ENCODE data around the gene KIF13A.

The KIF13A gene

GRCh38 chr6:17927705-17928104 is 59.7 kb downstream of the KIF13A start:
- no peak overlapping the region for H3K27ac ChIP-seq (replicated peaks)
- no peaks in the 10 kb centered on the region for H3K27me3 ChIP-seq (ENCODE audit: insufficient read depth, poor library complexity, severe bottlenecking)
- no peak for DNase-seq (ENCODE audit: low read depth in 1 of 2, low spot score in 1 of 2)
- no peak overlapping the region for H3K4me3 ChIP-seq (replicated peaks; ENCODE audit: insufficient read depth, low read length)
- no peak for TF ChIP-seq CTCF (IDR thresholded peaks at IDR 0.05; ENCODE audit: insufficient read depth, low read length)
- TF ChIP-seq REST (IDR thresholded peaks at IDR 0.05; ENCODE audit: insufficient replicate concordance, low read depth): no peak
- TF ChIP-seq POLR2AphosphoS5 (IDR thresholded peaks at IDR 0.05; ENCODE audit: low read depth): no peak
- no peak for TF ChIP-seq SPI1 (IDR thresholded peaks at IDR 0.05; ENCODE audit: borderline replicate concordance, low read depth)
- no peak for TF ChIP-seq GABPA (IDR thresholded peaks at IDR 0.05; ENCODE audit: low read depth)

- DNase-seq (ENCODE audit: low read depth in 1 of 2, low spot score in 1 of 2): no peak
- H3K27me3 ChIP-seq (ENCODE audit: insufficient read depth, poor library complexity, severe bottlenecking): no peaks in the 10 kb centered on the region
- H3K4me3 ChIP-seq (replicated peaks; ENCODE audit: insufficient read depth, low read length): no peak overlapping the region
- no peak for TF ChIP-seq POLR2AphosphoS5 (IDR thresholded peaks at IDR 0.05; ENCODE audit: low read depth)
- TF ChIP-seq GABPA (IDR thresholded peaks at IDR 0.05; ENCODE audit: low read depth): no peak
- no peak for TF ChIP-seq SPI1 (IDR thresholded peaks at IDR 0.05; ENCODE audit: borderline replicate concordance, low read depth)
- TF ChIP-seq CTCF (IDR thresholded peaks at IDR 0.05; ENCODE audit: insufficient read depth, low read length): no peak
- TF ChIP-seq REST (IDR thresholded peaks at IDR 0.05; ENCODE audit: insufficient replicate concordance, low read depth): no peak
- H3K27ac ChIP-seq (replicated peaks): no peak overlapping the region
Measured at GRCh38 chr6:17923401-17923863, 64.0 kb downstream of the KIF13A start.

DNA sequence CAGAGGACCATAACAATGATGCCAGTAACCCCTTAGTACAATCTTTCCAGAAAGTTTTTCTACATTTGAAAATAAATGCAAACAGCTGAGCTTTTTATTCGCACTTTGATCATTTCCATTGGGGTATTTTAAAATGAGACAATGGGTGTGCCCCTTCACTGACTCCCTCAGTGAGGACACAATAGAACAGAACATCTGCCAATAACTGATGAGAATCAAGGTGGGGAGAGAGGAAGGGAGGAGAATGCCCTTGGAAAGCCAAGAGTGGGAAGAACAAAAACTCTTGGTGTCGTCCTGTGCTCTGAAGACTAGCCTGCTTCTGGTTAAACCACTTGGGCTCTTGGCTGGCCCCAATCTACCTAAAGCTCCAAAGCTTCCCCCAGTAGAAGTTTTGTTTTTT is 66.0 kb downstream of the KIF13A start:
- TF ChIP-seq SPI1 (IDR thresholded peaks at IDR 0.05; ENCODE audit: borderline replicate concordance, low read depth) (no peak), GABPA (IDR thresholded peaks at IDR 0.05; ENCODE audit: low read depth) (no peak), REST (IDR thresholded peaks at IDR 0.05; ENCODE audit: insufficient replicate concordance, low read depth) (no peak), POLR2AphosphoS5 (IDR thresholded peaks at IDR 0.05; ENCODE audit: low read depth) (no peak), CTCF (IDR thresholded peaks at IDR 0.05; ENCODE audit: insufficient read depth, low read length) (no peak)
- H3K4me3 ChIP-seq (replicated peaks; ENCODE audit: insufficient read depth, low read length): no peak overlapping the region

More for the DNA sequence above, 66.0 kb downstream of the KIF13A start:
- no peak for DNase-seq (ENCODE audit: low read depth in 1 of 2, low spot score in 1 of 2)
- Histone ChIP-seq H3K27ac (replicated peaks) (no peak overlapping the region), H3K27me3 (ENCODE audit: insufficient read depth, poor library complexity, severe bottlenecking) (no peaks in the 10 kb centered on the region)

Measured in HL-60 (cell line).